Stimulated activated CD4-positive, alpha-beta T cell treated with anti-CD3 and anti-CD28 coated beads, Interleukin-4, amount 100 ng/mL, for 24 hours (primary cell): ENCODE data around the gene RIF1.

ENCODE experiments used
- DNase-seq: peaks from one replicate; pipeline ENCODE4 v3.0.0-alpha.2; 2020

The RIF1 gene, protein sequence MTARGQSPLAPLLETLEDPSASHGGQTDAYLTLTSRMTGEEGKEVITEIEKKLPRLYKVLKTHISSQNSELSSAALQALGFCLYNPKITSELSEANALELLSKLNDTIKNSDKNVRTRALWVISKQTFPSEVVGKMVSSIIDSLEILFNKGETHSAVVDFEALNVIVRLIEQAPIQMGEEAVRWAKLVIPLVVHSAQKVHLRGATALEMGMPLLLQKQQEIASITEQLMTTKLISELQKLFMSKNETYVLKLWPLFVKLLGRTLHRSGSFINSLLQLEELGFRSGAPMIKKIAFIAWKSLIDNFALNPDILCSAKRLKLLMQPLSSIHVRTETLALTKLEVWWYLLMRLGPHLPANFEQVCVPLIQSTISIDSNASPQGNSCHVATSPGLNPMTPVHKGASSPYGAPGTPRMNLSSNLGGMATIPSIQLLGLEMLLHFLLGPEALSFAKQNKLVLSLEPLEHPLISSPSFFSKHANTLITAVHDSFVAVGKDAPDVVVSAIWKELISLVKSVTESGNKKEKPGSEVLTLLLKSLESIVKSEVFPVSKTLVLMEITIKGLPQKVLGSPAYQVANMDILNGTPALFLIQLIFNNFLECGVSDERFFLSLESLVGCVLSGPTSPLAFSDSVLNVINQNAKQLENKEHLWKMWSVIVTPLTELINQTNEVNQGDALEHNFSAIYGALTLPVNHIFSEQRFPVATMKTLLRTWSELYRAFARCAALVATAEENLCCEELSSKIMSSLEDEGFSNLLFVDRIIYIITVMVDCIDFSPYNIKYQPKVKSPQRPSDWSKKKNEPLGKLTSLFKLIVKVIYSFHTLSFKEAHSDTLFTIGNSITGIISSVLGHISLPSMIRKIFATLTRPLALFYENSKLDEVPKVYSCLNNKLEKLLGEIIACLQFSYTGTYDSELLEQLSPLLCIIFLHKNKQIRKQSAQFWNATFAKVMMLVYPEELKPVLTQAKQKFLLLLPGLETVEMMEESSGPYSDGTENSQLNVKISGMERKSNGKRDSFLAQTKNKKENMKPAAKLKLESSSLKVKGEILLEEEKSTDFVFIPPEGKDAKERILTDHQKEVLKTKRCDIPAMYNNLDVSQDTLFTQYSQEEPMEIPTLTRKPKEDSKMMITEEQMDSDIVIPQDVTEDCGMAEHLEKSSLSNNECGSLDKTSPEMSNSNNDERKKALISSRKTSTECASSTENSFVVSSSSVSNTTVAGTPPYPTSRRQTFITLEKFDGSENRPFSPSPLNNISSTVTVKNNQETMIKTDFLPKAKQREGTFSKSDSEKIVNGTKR (N-terminal part only)

DNA sequence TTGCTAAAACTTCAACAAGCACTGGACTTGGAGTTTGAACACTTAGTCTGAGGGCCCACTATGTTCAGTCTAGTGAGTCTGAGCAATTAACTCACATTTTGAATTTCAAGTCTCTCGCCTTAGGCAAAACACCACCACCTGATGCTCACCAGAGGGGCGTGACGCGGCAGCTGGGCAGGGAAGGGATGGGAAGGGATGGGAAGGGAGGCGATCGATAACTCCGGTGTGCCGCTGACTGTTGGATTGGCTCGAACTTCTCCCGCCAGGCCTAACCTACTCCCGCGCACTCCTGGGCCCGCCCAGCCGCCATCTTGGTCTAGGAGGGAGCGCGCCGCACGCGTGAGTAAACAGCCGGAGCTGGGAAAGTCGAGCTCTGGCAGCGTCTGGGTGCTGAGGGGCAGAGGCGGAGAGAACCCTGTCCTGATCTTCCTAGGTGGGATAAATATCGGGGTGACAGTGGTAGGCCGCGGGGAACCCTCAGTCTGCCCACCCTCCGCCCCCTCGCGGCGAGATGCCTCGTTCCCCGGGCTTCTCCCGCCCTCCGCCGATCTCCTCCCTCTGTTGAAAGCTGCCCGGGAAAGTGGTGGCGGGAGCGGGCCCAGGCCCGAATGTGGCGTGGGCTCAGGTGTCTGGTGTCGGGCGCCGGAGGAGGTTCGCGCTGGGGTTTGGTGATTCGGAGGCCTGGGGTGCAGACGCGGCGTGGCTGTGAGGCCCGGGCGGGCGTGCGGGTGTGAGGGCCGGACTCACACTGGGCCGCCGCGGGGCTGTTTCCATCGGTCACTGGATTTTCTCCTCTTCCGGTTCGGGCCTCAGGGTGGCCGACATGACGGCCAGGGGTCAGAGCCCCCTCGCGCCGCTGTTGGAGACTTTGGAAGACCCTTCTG lies at the start of gene RIF1:
Gene RIF1, plus strand, starts transcription at position 302 of the 884 bp plus-strand sequence. Its CDS starts 522 bp downstream, at position 824.
- peak; percentile 86 for DNase-seq

DNA sequence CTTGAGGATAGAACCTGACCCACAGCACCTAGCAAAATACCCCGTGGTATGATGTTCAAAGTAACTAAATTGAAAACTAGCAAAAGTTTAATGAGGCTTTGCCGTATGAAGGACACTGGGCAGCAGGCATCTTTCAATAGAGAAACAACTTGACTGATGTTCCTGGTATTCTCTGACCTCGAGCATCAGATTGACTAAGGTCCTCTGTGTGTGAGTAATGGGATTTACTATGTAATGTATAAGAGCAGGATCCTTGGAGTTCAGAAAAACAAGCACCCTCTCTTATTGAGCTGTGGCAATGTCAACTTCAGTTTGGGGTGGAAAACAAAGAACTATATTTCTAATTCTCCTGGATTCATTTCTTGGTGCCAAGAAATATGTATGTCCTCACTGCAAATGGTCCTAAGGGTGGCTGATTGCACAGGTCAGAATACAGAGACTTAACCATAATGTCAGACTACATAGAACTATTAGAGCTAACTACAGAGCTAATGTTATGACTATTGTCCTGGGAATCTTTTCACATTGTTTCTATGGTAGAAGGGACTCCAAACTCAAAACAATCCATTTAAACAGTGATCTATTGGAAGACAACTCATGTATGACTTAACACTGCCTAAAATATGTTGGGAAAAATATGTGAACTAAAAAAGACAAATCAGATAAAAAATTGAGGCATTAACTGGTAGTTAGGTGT lies 47.9 kb upstream of the RIF1 start:
- no peak for DNase-seq

DNA sequence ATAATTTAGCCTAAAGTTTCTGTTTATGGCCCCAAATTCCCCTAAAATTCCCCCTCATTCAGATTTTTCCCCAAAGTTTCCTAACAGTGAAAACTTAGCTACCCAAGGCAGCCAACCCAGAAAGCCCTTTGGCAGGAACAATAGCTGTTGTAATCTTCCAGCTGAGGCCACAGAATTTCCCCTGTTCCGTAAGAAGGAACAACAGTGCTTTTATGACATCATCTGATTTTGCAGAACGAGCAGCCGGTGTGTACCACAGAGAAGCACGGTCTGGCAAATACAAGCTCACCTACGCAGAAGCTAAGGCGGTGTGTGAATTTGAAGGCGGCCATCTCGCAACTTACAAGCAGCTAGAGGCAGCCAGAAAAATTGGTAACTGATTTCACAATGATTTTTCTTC lies 46.0 kb upstream of the RIF1 start:
- no peak for DNase-seq

DNA sequence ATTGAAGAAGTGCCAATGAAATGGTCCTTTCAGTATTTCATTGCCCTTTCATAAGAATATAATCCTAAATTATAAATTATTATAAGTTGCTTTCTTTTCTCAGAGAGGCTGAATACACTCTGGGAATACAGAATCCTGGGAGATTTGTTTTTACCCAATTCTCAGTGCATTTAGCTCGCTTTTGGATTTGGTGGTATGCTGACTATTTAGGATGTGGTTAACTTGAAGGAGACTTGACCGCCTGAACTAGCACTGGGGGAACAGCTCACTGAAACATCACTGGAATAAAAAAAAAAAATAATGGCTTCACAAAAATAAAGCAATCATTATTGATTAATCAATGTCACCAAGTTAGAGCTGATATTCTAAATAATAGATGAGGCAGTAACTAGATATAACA lies 42.1 kb upstream of the RIF1 start:
- no peak for DNase-seq

DNA sequence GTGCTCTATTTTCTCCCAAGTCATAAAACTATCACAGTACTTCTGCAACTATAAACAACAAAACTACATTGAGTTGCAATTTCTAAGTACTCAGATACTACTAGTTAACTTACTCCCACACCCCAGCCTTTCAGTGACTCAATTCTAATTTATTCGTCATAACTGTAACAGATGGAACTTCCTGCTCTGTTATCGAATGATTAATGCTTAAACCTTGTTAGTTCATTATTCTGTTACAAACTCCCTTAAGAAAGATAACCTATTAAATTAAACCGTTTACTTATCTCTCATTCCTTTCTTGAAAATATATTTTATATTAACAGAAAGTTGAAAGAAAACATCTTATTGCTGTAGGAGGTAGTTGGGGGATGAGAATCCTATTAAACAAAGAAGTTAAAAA lies 35.3 kb upstream of the RIF1 start:
- DNase-seq = peak; percentile 9

DNA sequence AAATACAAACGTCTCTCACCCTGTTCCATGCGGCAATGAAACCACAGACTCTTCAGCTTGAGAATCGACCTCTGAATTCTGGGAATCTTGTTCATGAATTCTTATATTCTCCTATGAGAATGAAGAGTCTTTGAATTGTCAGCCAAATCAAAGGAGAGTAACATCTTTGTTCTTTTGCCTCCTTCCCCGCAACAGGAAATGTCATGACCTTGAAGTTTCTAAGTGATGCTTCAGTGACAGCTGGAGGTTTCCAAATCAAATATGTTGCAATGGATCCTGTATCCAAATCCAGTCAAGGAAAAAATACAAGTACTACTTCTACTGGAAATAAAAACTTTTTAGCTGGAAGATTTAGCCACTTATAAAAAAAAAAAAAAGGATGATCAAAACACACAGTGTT lies 30.5 kb upstream of the RIF1 start:
- no peak for DNase-seq

DNA sequence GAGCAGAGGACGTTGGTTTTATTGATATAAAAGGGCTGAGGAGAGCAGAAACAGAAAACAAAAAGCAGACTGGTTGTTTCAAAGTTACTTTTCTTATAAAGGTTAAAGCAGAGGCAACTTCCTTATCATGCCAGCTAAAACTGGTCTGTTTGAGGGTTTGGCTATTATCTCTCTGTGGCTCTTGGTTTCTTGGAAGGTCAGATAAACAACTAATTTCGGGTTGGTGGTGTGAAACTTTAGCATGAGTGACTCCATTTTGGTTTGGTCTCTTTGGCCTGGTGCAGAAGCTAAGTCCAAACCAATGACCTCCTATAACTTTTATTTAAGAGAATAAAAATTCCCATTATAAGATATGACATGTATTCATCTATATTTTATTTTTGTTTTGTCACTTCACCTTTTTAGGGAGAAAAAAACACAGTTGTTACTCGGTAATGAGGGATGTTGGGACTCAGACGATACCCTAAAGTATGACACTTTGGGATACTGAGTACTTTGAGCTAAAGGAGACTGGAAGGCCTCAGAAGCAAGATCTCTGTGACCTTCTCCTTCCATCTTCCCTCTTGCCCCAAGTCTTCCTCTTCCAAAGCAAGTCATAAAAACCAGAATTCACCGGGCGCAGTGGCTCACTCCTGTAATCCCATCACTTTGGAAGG lies 29.0 kb upstream of the RIF1 start:
- no peak for DNase-seq

DNA sequence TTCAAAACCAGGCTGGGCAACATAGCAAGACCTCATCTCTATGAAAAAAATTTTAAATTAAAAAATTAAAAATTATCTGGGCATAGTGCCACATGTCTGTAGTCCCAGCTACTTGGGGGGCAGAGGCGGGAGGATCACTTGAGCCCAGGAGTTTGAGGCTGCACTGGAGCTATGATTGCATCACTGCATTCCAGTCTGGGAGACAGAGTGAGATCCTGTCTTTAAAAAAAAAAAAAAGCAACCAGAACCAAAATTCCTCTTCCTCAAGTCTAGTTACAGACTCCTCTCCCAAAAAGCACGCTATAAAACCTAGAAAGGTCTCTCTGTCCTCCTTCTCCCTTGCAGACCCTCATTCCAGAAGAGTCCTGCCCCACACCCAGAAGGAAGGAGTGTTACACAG lies 28.4 kb upstream of the RIF1 start:
- DNase-seq = no peak

DNA sequence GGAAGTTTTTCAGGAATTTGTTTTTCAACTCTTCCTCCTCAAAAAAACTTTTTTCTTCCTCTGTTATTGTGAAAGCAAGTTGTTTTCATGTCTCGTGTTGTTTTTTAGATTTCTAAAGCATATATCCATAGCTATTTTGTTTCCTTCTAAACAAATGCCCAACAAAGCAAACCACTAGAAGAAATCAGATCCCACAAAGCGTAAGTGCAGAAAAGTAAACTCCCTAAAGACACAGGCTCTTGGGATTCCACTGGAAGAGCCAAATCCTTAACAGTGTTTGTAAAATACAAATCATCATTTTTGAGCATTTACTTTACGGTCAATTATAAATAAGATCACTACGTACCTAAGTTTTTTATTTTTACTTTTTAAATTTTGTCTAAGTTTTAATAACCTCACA lies 21.7 kb upstream of the RIF1 start:
- no peak for DNase-seq

DNA sequence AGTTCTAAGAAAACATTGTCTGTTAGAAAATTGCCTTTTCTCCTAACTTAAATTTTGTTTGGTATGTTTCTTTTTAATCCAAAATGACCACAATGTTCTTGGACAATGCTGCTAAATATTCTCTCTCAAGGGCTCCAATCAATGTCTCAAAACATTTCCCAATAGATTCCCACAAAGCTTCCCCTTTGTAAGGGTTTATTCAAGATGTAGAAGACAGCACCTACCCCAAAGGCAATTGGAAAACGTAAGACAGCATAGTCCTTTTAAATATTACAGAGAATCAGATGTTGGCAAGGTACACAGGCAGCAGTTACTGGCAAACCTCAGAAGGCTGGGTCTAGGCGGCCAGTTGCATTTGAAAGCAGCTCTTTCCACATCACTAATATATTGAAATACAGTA lies 18.3 kb upstream of the RIF1 start:
- DNase-seq = no peak

DNA sequence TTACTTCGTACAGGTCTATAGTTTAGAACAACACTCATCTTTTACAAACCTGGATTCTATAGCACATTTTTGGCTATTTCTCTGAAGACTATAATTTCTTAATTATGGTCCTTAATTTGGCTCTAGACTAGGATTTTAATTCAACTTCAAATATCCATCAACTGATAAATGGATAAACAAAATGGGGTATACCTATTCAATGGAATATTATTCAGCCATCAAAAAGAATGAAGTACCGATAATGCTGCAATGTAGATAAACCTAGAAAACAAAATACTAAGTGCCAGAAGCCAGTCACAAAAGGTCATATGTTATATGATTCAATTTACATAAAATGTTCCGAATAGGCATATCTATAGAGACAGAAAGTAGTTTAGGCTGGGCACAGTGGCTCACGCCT lies 15.2 kb upstream of the RIF1 start:
- DNase-seq = no peak

DNA sequence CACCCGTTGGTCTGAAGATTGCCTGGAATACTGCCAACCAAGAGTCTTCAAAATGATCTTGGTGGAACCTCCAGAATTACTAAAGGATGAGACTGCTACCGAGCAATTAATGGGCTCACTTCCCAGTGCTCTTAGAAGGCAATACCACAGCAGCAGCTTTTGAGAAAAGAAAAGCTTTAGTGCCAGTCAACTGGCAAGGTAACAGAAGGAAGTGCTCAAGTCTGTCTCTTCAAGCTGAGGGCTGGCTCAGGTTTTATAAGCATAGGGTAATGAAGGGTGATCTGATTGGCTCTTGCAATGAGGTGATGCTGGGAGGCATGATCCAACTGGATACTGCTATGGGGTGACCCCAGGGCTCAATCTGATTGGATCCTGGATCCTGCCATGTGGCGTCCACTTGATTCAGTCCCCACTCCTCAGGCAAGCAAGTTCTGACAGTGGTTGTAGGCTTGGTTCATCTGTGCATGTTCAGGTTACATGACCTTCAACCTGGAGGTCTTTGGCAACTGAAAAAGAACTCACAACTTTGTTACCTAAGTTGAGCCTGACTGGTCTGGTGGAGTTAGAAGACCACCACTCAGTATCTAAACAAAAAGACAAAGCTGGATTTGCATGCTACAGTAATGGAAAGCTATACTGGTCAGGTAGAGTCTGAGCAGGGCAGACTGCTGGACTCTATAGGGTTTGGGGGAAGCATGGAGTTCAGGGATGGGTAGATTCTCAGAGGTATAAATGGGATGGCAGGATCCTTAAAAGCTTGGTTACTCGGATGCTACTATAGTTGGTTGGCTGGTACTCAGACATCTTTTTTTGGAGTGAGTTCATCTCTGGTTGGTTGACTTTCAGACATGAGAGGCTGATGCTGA lies 14.0 kb upstream of the RIF1 start:
- no peak for DNase-seq

DNA sequence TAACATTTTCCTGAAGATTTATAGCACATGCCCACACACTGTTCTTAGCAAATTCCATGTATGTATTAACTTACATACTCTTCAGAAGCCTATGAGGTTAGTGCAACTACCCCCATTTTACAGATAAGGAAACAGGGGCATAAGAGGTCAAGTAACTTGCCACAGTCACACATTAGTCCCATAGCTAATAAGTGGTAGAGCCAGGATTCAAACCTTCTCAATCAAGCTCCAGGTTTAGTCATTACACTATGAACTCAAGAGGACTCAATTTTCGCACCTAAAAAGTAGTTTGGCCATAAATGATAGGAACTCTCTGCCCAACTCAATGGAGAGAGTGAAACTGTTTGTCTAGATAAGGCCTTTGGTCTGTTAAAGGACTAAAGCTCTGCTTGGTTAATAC lies 9.7 kb upstream of the RIF1 start:
- DNase-seq = no peak

DNA sequence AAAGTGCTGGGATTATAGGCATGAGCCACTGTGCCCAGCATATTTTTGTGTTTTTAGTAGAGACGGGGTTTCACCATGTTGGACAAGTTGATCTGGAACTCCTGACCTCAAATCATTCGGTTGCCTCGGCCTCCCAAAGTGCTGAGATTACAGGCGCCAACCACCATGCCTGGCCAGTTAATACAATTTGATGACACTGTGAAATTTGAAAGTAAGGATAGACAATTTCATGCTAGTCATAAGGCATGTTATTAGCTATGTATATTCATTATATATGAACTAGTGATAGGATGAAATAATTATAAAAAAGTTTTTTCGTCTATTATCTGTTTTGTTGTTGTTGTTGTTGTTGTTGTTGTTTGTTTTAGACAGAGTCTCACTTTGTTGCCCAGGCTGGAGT lies 8.6 kb upstream of the RIF1 start:
- no peak for DNase-seq

DNA sequence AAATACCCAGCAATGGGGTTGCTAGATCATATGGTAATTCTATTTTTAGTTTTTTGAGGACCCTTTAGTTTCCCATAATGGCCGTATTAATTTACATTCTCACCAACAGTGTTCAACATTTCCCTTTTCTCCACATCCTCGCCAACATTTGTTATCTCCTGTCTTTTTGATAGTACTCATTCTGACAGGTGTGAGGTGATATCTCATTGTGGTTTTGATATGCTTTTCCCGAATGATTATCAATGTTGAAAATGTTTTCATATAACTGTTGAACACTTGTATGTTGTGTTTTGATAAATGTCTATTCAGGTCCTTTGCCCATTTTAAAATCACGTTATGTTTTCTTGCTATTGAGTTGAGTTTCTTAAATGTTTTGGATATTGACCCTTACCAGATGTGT lies 5.8 kb upstream of the RIF1 start:
- DNase-seq = no peak

DNA sequence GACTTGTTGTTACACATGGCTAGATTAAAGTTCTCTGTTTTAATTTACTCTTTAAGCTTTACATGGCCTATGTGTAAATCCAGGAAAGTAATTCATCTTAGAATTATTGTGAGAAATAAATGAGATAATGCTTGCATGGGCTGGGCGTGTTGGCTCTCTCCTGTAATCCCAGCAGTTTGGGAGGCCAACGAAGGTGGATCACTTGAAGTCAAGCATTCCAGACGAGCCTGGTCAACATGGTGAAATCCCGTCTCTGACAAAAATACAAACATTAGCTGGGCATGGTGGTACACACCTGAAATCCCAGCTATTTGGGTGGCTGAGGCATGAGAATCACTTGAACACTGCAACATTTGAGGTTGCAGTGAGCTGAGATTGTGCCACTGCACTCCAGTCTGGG lies 4.3 kb upstream of the RIF1 start:
- no peak for DNase-seq

DNA sequence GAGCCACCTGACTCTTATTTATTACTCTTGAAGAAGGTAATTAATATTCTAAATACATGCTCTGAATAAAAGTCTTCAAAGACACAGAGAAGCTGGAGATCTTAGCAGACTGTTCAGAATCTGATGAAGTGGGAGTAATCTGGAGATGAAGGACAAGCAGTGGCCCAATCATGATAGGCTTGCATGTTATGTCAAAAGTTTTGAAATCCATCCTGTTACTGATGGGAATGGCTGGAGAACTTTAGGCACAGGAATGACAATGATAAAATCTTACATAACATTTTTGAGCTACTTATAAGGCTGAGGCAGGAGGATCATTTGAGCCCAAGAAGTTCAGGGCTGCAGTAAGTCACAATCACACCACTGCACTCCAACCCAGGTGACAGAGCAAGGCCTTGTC lies 2.4 kb upstream of the RIF1 start:
- no peak for DNase-seq

DNA sequence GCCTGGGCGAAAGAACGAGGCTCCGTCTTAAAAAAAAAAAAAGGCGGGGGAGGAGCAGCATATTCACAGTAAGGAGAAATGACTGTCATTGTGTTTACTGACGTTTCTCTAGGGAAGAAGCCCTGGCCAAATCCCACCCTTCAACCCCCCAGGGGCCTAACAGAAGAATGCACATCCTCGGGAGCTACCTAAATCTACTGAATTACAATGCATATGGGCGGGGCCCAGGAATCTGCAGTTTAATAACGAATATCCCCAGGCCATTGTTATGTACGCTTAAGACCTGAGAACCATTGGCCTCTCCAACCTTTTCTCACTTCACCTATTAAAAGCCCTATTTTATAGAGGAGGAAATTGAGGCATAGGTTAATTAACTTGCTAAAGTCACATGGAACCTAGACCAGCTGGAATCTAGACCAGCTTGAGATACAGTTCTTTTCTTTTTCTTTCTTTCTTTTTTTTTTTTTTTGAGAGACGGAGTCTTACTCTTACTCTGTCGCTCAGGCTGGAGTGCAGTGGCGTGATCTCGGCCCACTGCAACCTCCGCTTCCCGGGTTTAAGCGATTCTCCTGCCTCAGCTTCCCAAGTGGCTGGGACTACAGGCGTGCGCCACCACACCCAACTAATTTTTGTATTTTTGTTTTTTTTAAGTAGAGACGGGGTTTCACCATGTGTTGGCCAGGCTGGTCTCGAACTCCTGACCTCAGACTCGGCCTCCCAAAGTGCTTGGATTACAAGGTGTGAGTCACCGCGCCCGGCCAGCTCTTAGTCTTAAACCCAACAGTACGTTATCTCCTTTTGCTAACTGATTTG lies 708 bp upstream of the RIF1 start:
- DNase-seq = no peak

DNA sequence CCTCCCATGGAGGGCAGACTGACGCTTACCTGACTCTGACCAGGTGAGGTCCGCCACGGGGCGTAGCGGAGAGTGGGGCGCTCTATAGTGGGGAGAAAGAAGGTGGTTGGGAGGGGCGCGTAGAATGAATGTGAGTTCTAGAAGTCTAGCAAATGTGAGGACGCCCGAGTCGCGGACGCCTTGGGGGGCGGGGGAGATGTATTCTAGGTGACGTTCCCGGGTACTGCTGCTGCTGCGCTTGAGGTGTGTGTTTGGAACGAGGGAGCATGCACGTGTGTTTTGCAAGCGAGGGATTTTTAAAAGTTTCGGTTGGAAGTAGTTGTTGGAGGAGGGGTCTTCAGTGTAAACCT lies 758 bp downstream of the RIF1 start:
- peak; percentile 48 for DNase-seq
